Naive thymus-derived CD4-positive, alpha-beta T cell (primary cell): Measurements from ENCODE around the gene RAB23. TPM values are rescaled to one million over a fixed set of nuclear protein-coding genes. Genes with fewer than 3 reads are reported as not detected.

Experiments used
- ATAC-seq: fragments of 150-1000 bp; cut with Tn5 transposase; 2 replicates; pipeline ENCODE4 v1.10.0; 2021; ENCODE audit warnings: mild to moderate bottlenecking, moderate library complexity
- CTCF ChIA-PET: fragments of 350-600 bp; sonication (Branson Sonifier 250); formaldehyde crosslinking; loops from one replicate; lab custom pipeline; 2021; ENCODE audit warnings: antibody characterized with exemption; lab: Charles Lee
- POLR2A ChIA-PET: fragments of 350-600 bp; sonication (Branson Sonifier 250); formaldehyde crosslinking; loops from one replicate; lab custom pipeline; 2021; ENCODE audit warnings: antibody characterized with exemption, inconsistent platforms; lab: Charles Lee
- DNase-seq, 9 donors: peaks; one replicate each; pipeline versions ENCODE4 v3.0.0 to v3.0.0-alpha.2; 2020 to 2022; ENCODE audit warnings: mixed read lengths in 1 of 9
- H3K27ac ChIP-seq: one replicate; pipeline ENCODE4 v1.7.0; 2013; ENCODE audit warnings: mild to moderate bottlenecking, low read depth, low read length, moderate library complexity
- H3K27me3 ChIP-seq, 2 donors: one replicate each; pipeline ENCODE4 v1.7.0; 2013; ENCODE audit warnings: low read length in 2 of 2, mild to moderate bottlenecking in 2 of 2, moderate library complexity in 2 of 2; ENCODE audit not compliant: control insufficient read depth in 2 of 2, insufficient read depth in 2 of 2
- H3K36me3 ChIP-seq, 3 experiments: 1 replicate in 2 of 3; 2 replicates in 1 of 3; pipeline ENCODE4 v1.7.0; 2013; ENCODE audit warnings: low read length in 3 of 3, mild to moderate bottlenecking in 3 of 3, moderate library complexity in 1 of 3; ENCODE audit not compliant: insufficient read depth in 3 of 3, control insufficient read depth in 2 of 3
- H3K4me1 ChIP-seq, 2 donors: one replicate each; pipeline ENCODE4 v1.7.0; 2013; ENCODE audit warnings: low read length in 2 of 2, mild to moderate bottlenecking in 2 of 2, moderate library complexity in 1 of 2; ENCODE audit not compliant: control insufficient read depth in 2 of 2, insufficient read depth in 2 of 2
- H3K4me3 ChIP-seq: 2 replicates; pipeline ENCODE4 v1.7.0; 2013; ENCODE audit warnings: mild to moderate bottlenecking, low read length
- H3K9me3 ChIP-seq, 3 experiments: 1 replicate in 2 of 3; 2 replicates in 1 of 3; pipeline ENCODE4 v1.7.0; 2013; ENCODE audit warnings: low read length in 3 of 3; ENCODE audit not compliant: control insufficient read depth in 2 of 3
- H3K27ac Mint-ChIP-seq, 9 donors: one replicate each; pipeline ENCODE4 v1.8.0; 2020 to 2022; ENCODE audit warnings: mixed read lengths in 9 of 9, mild to moderate bottlenecking in 8 of 9, moderate library complexity in 5 of 9, inconsistent platforms in 2 of 9
- H3K27me3 Mint-ChIP-seq, 5 donors: one replicate each; pipeline ENCODE4 v1.8.0; 2021 to 2022; ENCODE audit warnings: mixed read lengths in 5 of 5, mild to moderate bottlenecking in 1 of 5
- H3K36me3 Mint-ChIP-seq, 5 donors: one replicate each; pipeline ENCODE4 v1.8.0; 2020 to 2022; ENCODE audit warnings: mixed read lengths in 5 of 5, mild to moderate bottlenecking in 3 of 5, inconsistent platforms in 1 of 5
- H3K4me1 Mint-ChIP-seq, 7 donors: one replicate each; pipeline ENCODE4 v1.8.0; 2020 to 2022; ENCODE audit warnings: mixed read lengths in 7 of 7, mild to moderate bottlenecking in 3 of 7, inconsistent platforms in 1 of 7
- H3K4me3 Mint-ChIP-seq, 10 donors: one replicate each; pipeline ENCODE4 v1.8.0; 2020 to 2022; ENCODE audit warnings: mild to moderate bottlenecking in 10 of 10, mixed read lengths in 10 of 10, moderate library complexity in 6 of 10, inconsistent platforms in 2 of 10
- H3K9me3 Mint-ChIP-seq, 11 donors: one replicate each; pipeline ENCODE4 v1.8.0; 2020 to 2022; ENCODE audit warnings: mixed read lengths in 11 of 11, mild to moderate bottlenecking in 4 of 11, inconsistent platforms in 1 of 11, moderate library complexity in 1 of 11
- intact Hi-C, 2 donors: fragments of 100-400 bp; cut with micrococcal nuclease; formaldehyde crosslinking; loops; one replicate each; pipeline ENCODE4 v1.15.1; 2023
- polyA plus RNA-seq, 2 donors: library from polyadenylated mRNA; unstranded; fragments of 300-500 nt; fragmentation: Illumina TruSeq; gene quantifications; one replicate each; pipeline ENCODE4 v1.2.3, GENCODE V29; 2021
- total RNA-seq, 6 experiments: library from RNA in 5 of 6; stranded (reverse) in 5 of 6; gene quantifications; 1 replicate in 5 of 6; 2 replicates in 1 of 6; pipeline ENCODE4 v1.2.3 and lab custom pipeline; 2021 to 2026

RAB23 gene
- total and polyA plus RNA-seq, 7 experiments from 2014 or later: 0.50 to 3.2 (median 2.0) TPM

- Histone ChIP-seq H3K4me1 (no peaks in the 10 kb centered on the region), H3K36me3 (no peaks in the 10 kb centered on the region), H3K9me3 (no peaks in the 10 kb centered on the region), H3K27ac (no peak overlapping the region), H3K4me3 (no peak overlapping the region), H3K27me3 (no peaks in the 10 kb centered on the region)
- DNase-seq (no peak), ATAC-seq (no peak)
- ChIA-PET CTCF (no interaction called here), POLR2A (no interaction called here)
- H3K27me3 Mint-ChIP-seq: peaks cover 0 to 4% (median 0%) of the 10 kb centered on the region in 5 donors
- no peaks in the 10 kb centered on the region for H3K36me3 Mint-ChIP-seq
- H3K27ac Mint-ChIP-seq: no peak overlapping the region
- no peaks in the 10 kb centered on the region for H3K4me1 Mint-ChIP-seq
- no peaks in the 10 kb centered on the region for H3K9me3 Mint-ChIP-seq
- intact Hi-C loops: no loop called here
- no peak overlapping the region for H3K4me3 Mint-ChIP-seq
These were observed 33.5 kb upstream of the RAB23 start for GRCh38 chr6:57255451-57256169.

- intact Hi-C loops: no loop called here
- no peaks in the 10 kb centered on the region for H3K36me3 ChIP-seq
These were observed 32.1 kb upstream of the RAB23 start for GRCh38 chr6:57254055-57254717.

GRCh38 chr6:57252975-57253374 is 30.9 kb upstream of the RAB23 start:
- Histone ChIP-seq H3K4me3 (no peak overlapping the region), H3K4me1 (no peaks in the 10 kb centered on the region), H3K27me3 (no peaks in the 10 kb centered on the region), H3K36me3 (no peaks in the 10 kb centered on the region), H3K27ac (no peak overlapping the region), H3K9me3 (no peaks in the 10 kb centered on the region)
- no peak overlapping the region for H3K27ac Mint-ChIP-seq
- no peaks in the 10 kb centered on the region for H3K4me1 Mint-ChIP-seq
- no peaks in the 10 kb centered on the region for H3K36me3 Mint-ChIP-seq
- H3K4me3 Mint-ChIP-seq: no peak overlapping the region
- DNase-seq: no peak
- intact Hi-C loops: no loop called here
- ChIA-PET POLR2A (no interaction called here), CTCF (no interaction called here)
- ATAC-seq: no peak
- peaks cover 0 to 4% (median 0%) of the 10 kb centered on the region in 5 donors for H3K27me3 Mint-ChIP-seq
- no peaks in the 10 kb centered on the region for H3K9me3 Mint-ChIP-seq

More at GRCh38 chr6:57254055-57254717, 32.1 kb upstream of the RAB23 start:
- Histone ChIP-seq H3K4me1 (no peaks in the 10 kb centered on the region), H3K27me3 (no peaks in the 10 kb centered on the region), H3K4me3 (no peak overlapping the region), H3K9me3 (no peaks in the 10 kb centered on the region), H3K27ac (no peak overlapping the region)
- DNase-seq (no peak), ATAC-seq (no peak)
- no peak overlapping the region for H3K4me3 Mint-ChIP-seq
- peaks cover 0 to 4% (median 0%) of the 10 kb centered on the region in 5 donors for H3K27me3 Mint-ChIP-seq
- H3K9me3 Mint-ChIP-seq: no peaks in the 10 kb centered on the region
- no peak overlapping the region for H3K27ac Mint-ChIP-seq
- POLR2A ChIA-PET: interaction anchor here (0.6 kb wide), 1 partner anchor 44 kb away, joined by 4 read pairs; no protein-coding TSS in a partner anchor
- H3K36me3 Mint-ChIP-seq: no peaks in the 10 kb centered on the region
- CTCF ChIA-PET: no interaction called here
- H3K4me1 Mint-ChIP-seq: no peaks in the 10 kb centered on the region

- Mint-ChIP-seq H3K4me3 (no peak overlapping the region), H3K36me3 (no peaks in the 10 kb centered on the region), H3K27me3 (peaks cover 0 to 4% (median 0%) of the 10 kb centered on the region in 5 donors), H3K9me3 (no peaks in the 10 kb centered on the region), H3K27ac (no peak overlapping the region), H3K4me1 (no peaks in the 10 kb centered on the region)
- ChIA-PET CTCF (interaction anchor here (1.2 kb wide), 1 partner anchor 9 kb away, joined by 6 read pairs; no protein-coding TSS in a partner anchor), POLR2A (no interaction called here)
- no peak overlapping the region for H3K27ac ChIP-seq
- no peaks in the 10 kb centered on the region for H3K36me3 ChIP-seq
- H3K4me1 ChIP-seq: no peaks in the 10 kb centered on the region
- H3K27me3 ChIP-seq: no peaks in the 10 kb centered on the region
- no peak for ATAC-seq
- intact Hi-C loops: no loop called here
- H3K9me3 ChIP-seq: no peaks in the 10 kb centered on the region
- H3K4me3 ChIP-seq: no peak overlapping the region
- DNase-seq: no peak
These were observed 30.0 kb upstream of the RAB23 start for GRCh38 chr6:57252137-57252536.

- Histone ChIP-seq H3K27ac (no peak overlapping the region), H3K4me3 (no peak overlapping the region), H3K27me3 (no peaks in the 10 kb centered on the region), H3K4me1 (no peaks in the 10 kb centered on the region), H3K9me3 (no peaks in the 10 kb centered on the region), H3K36me3 (no peaks in the 10 kb centered on the region)
- ChIA-PET CTCF (no interaction called here), POLR2A (no interaction called here)
- H3K36me3 Mint-ChIP-seq: no peaks in the 10 kb centered on the region
- H3K4me1 Mint-ChIP-seq: no peaks in the 10 kb centered on the region
- no peak for DNase-seq
- no peak overlapping the region for H3K4me3 Mint-ChIP-seq
- H3K27me3 Mint-ChIP-seq: peaks cover 0 to 4% (median 0%) of the 10 kb centered on the region in 5 donors
- no peak overlapping the region for H3K27ac Mint-ChIP-seq
- intact Hi-C loops: no loop called here
- ATAC-seq: no peak
- H3K9me3 Mint-ChIP-seq: no peaks in the 10 kb centered on the region
These were observed 28.2 kb upstream of the RAB23 start for GRCh38 chr6:57250348-57250747.

GRCh38 chr6:57248311-57248895 is 26.3 kb upstream of the RAB23 start:
- ATAC-seq (no peak), DNase-seq (no peak)
- Histone ChIP-seq H3K36me3 (no peaks in the 10 kb centered on the region), H3K27ac (no peak overlapping the region), H3K27me3 (no peaks in the 10 kb centered on the region), H3K4me1 (no peaks in the 10 kb centered on the region), H3K9me3 (no peaks in the 10 kb centered on the region), H3K4me3 (no peak overlapping the region)
- Mint-ChIP-seq H3K27ac (no peak overlapping the region), H3K4me1 (no peaks in the 10 kb centered on the region), H3K36me3 (no peaks in the 10 kb centered on the region), H3K9me3 (no peaks in the 10 kb centered on the region), H3K27me3 (peaks cover 0 to 4% (median 0%) of the 10 kb centered on the region in 5 donors), H3K4me3 (no peak overlapping the region)
- intact Hi-C loops: no loop called here
- ChIA-PET CTCF (no interaction called here), POLR2A (no interaction called here)
